ENCODE data around the gene SH2D4B. TPM values are rescaled to one million over a fixed set of nuclear protein-coding genes. Genes with fewer than 3 reads are reported as not detected.
A peak's percentile ranks its signal among the peaks of the same experiment; 100 is the strongest.

Gene SH2D4B
- total RNA-seq, 3 donors from 2014 or later (not counting 1 experiment from before 2014, with no cell fraction given) = 0.19 to 0.30 (median 0.27) TPM

- Mint-ChIP-seq H3K4me3 (no peak overlapping the region), H3K27ac (no peak overlapping the region), H3K4me1 (peaks cover 4 to 6% of the 10 kb centered on the region in 2 donors), H3K36me3 (no peaks in the 10 kb centered on the region), H3K9me3 (no peaks in the 10 kb centered on the region), H3K27me3 (ENCODE audit: low read depth in 2 of 2) (peaks cover 9 to 23% of the 10 kb centered on the region in 2 donors)
- no peak overlapping the region for H3K27ac ChIP-seq (ENCODE audit: low read length)
- intact Hi-C loops (cut with micrococcal nuclease) = no loop called here
- 10% methylated on average over 5 of the region's 7 CpGs for WGBS (ENCODE audit: insufficient coverage)
- ATAC-seq (peak in 2 of 3 donors; percentile 25 to 61), DNase-seq (peak in 1 of 2 donors; percentile 6)
- H3K4me3 ChIP-seq (ENCODE audit: low read length) = no peak overlapping the region
- H3K36me3 ChIP-seq (ENCODE audit: control insufficient read depth, insufficient read depth, low read length) = no peaks in the 10 kb centered on the region
- peaks cover 6% of the 10 kb centered on the region for H3K27me3 ChIP-seq (ENCODE audit: control insufficient read depth, insufficient read depth, low read length)
- H3K9me3 ChIP-seq (ENCODE audit: control insufficient read depth, insufficient read depth, low read length) = peaks cover 3% of the 10 kb centered on the region
- H3K4me1 ChIP-seq (ENCODE audit: control insufficient read depth, insufficient read depth, low read length) = peaks cover 10% of the 10 kb centered on the region
- no peak for TF ChIP-seq CTCF (IDR thresholded peaks at IDR 0.05)
Measured at GRCh38 chr10:80660736-80661135, 123.0 kb downstream of the SH2D4B start.

GRCh38 chr10:80661526-80661925, 123.8 kb downstream of the SH2D4B start:
- Histone ChIP-seq H3K4me3 (ENCODE audit: low read length) (no peak overlapping the region), H3K9me3 (ENCODE audit: control insufficient read depth, insufficient read depth, low read length) (peaks cover 3% of the 10 kb centered on the region), H3K4me1 (ENCODE audit: control insufficient read depth, insufficient read depth, low read length) (peaks cover 10% of the 10 kb centered on the region), H3K27me3 (ENCODE audit: control insufficient read depth, insufficient read depth, low read length) (peaks cover 6% of the 10 kb centered on the region), H3K27ac (ENCODE audit: low read length) (no peak overlapping the region), H3K36me3 (ENCODE audit: control insufficient read depth, insufficient read depth, low read length) (no peaks in the 10 kb centered on the region)
- peaks cover 4 to 6% of the 10 kb centered on the region in 2 donors for H3K4me1 Mint-ChIP-seq
- TF ChIP-seq CTCF (IDR thresholded peaks at IDR 0.05) = no peak
- no peaks in the 10 kb centered on the region for H3K36me3 Mint-ChIP-seq
- H3K4me3 Mint-ChIP-seq = no peak overlapping the region
- peaks cover 13 to 28% of the 10 kb centered on the region in 2 donors for H3K27me3 Mint-ChIP-seq (ENCODE audit: low read depth in 2 of 2)
- H3K9me3 Mint-ChIP-seq = no peaks in the 10 kb centered on the region
- no peak for DNase-seq
- H3K27ac Mint-ChIP-seq = no peak overlapping the region
- no peak for ATAC-seq
- WGBS (ENCODE audit: insufficient coverage) = 94% methylated on average over 3 of the region's 3 CpGs
- intact Hi-C loops (cut with micrococcal nuclease) = no loop called here

GRCh38 chr10:80662429-80663261, 124.9 kb downstream of the SH2D4B start:
- peak; percentile 59 to 75 for DNase-seq
- Mint-ChIP-seq H3K36me3 (no peaks in the 10 kb centered on the region), H3K9me3 (no peaks in the 10 kb centered on the region), H3K4me1 (peaks cover 4 to 6% of the 10 kb centered on the region in 2 donors), H3K27ac (no peak overlapping the region), H3K27me3 (ENCODE audit: low read depth in 2 of 2) (peaks cover 13 to 28% of the 10 kb centered on the region in 2 donors), H3K4me3 (no peak overlapping the region)
- peak; percentile 67 to 89 (median 72) for ATAC-seq
- peaks cover 10% of the 10 kb centered on the region for H3K4me1 ChIP-seq (ENCODE audit: control insufficient read depth, insufficient read depth, low read length)
- no peak overlapping the region for H3K27ac ChIP-seq (ENCODE audit: low read length)
- peaks cover 6% of the 10 kb centered on the region for H3K27me3 ChIP-seq (ENCODE audit: control insufficient read depth, insufficient read depth, low read length)
- no peaks in the 10 kb centered on the region for H3K9me3 ChIP-seq (ENCODE audit: control insufficient read depth, insufficient read depth, low read length)
- 9% methylated on average over 19 of the region's 19 CpGs for WGBS (ENCODE audit: insufficient coverage)
- no peaks in the 10 kb centered on the region for H3K36me3 ChIP-seq (ENCODE audit: control insufficient read depth, insufficient read depth, low read length)
- peak; percentile 85 for TF ChIP-seq CTCF (IDR thresholded peaks at IDR 0.05)
- H3K4me3 ChIP-seq (ENCODE audit: low read length) = no peak overlapping the region
- intact Hi-C loops (cut with micrococcal nuclease) = no loop called here
